Neuronal stem cell (in vitro differentiated cells): ENCODE data around the gene ANKDD1A.
A peak's percentile ranks its signal among the peaks of the same experiment; 100 is the strongest.

Experiments used
- DNase-seq: peaks from one replicate; pipeline ENCODE4 v3.0.0-alpha.2; 2013; ENCODE audit warnings: low spot score
- H2AFZ ChIP-seq: one replicate; pipeline ENCODE4 v1.6.1; 2013; ENCODE audit warnings: mild to moderate bottlenecking, low read length, inconsistent platforms
- H2AK5ac ChIP-seq: 2 replicates; pipeline ENCODE4 v1.6.1; 2013; ENCODE audit warnings: low read depth, mild to moderate bottlenecking, inconsistent platforms, low read length, moderate library complexity, mixed read lengths
- H2BK120ac ChIP-seq: 2 replicates; pipeline ENCODE4 v1.6.1; 2013; ENCODE audit warnings: low read depth, mild to moderate bottlenecking, inconsistent platforms, low read length, moderate library complexity, mixed read lengths
- H2BK12ac ChIP-seq: one replicate; pipeline ENCODE4 v1.6.1; 2013; ENCODE audit warnings: low read length, inconsistent platforms
- H2BK15ac ChIP-seq: 2 replicates; pipeline ENCODE4 v1.6.1; 2013; ENCODE audit warnings: mild to moderate bottlenecking, low read length, inconsistent platforms, mixed read lengths
- H2BK5ac ChIP-seq: one replicate; pipeline ENCODE4 v1.6.1; 2013; ENCODE audit warnings: inconsistent platforms, mild to moderate bottlenecking, low read length, moderate library complexity
- H3K14ac ChIP-seq: one replicate; pipeline ENCODE4 v1.6.1; 2013; ENCODE audit warnings: low read length, inconsistent platforms
- H3K18ac ChIP-seq: 2 replicates; pipeline ENCODE4 v1.6.1; 2013; ENCODE audit warnings: low read length, inconsistent platforms
- H3K23ac ChIP-seq: 2 replicates; pipeline ENCODE4 v1.6.1; 2013; ENCODE audit warnings: low read depth, mild to moderate bottlenecking, mixed read lengths, low read length, inconsistent platforms; ENCODE audit not compliant: poor library complexity
- H3K27ac ChIP-seq: replicated peaks from 3 replicates; pipeline ENCODE4 v1.5.1; 2013; ENCODE audit warnings: low read length, inconsistent platforms
- H3K27me3 ChIP-seq, 3 experiments: 2 replicates each; pipeline ENCODE4 v1.6.1; 2013; ENCODE audit warnings: low read length in 3 of 3, mild to moderate bottlenecking in 2 of 3, inconsistent platforms in 1 of 3, low read depth in 1 of 3, mixed read lengths in 1 of 3, moderate library complexity in 1 of 3; ENCODE audit not compliant: control insufficient read depth in 3 of 3, insufficient read depth in 3 of 3
- H3K36me3 ChIP-seq, 2 donors: replicated peaks in 1 of 2; 2 replicates each; pipeline ENCODE4 v1.6.1; 2013; ENCODE audit warnings: low read length in 2 of 2; ENCODE audit not compliant: control insufficient read depth in 2 of 2, insufficient read depth in 2 of 2
- H3K4ac ChIP-seq: 2 replicates; pipeline ENCODE4 v1.6.1; 2013; ENCODE audit warnings: inconsistent platforms, mild to moderate bottlenecking, low read length, moderate library complexity
- H3K4me1 ChIP-seq, 2 donors: 1 replicate in 1 of 2; 2 replicates in 1 of 2; pipeline ENCODE4 v1.6.1; 2013; ENCODE audit warnings: low read length in 2 of 2, low read depth in 1 of 2; ENCODE audit not compliant: control insufficient read depth in 2 of 2, insufficient read depth in 1 of 2
- H3K4me2 ChIP-seq: one replicate; pipeline ENCODE4 v1.6.1; 2013; ENCODE audit warnings: mild to moderate bottlenecking, low read length, inconsistent platforms; ENCODE audit not compliant: insufficient read depth, poor library complexity, severe bottlenecking
- H3K4me3 ChIP-seq, 2 donors: 2 replicates each; pipeline ENCODE4 v1.5.1; 2013; ENCODE audit warnings: low read length in 2 of 2, mild to moderate bottlenecking in 2 of 2, inconsistent platforms in 1 of 2, moderate library complexity in 1 of 2
- H3K79me1 ChIP-seq: one replicate; pipeline ENCODE4 v1.6.1; 2013; ENCODE audit warnings: low read depth, mild to moderate bottlenecking, inconsistent platforms, low read length, moderate library complexity
- H3K9ac ChIP-seq: one replicate; pipeline ENCODE4 v1.6.1; 2013; ENCODE audit warnings: mild to moderate bottlenecking, low read depth, low read length, inconsistent platforms; ENCODE audit not compliant: poor library complexity
- H3K9me3 ChIP-seq, 2 donors: replicated peaks in 1 of 2; 2 replicates each; pipeline versions ENCODE3 to v1.6.1; 2013; ENCODE audit warnings: low read length in 2 of 2, mild to moderate bottlenecking in 2 of 2, inconsistent platforms in 1 of 2, low read depth in 1 of 2, mixed read lengths in 1 of 2, moderate library complexity in 1 of 2; ENCODE audit not compliant: control insufficient read depth in 2 of 2, insufficient read depth in 1 of 2
- H4K8ac ChIP-seq: one replicate; pipeline ENCODE4 v1.6.1; 2013; ENCODE audit warnings: low read depth, mild to moderate bottlenecking, inconsistent platforms, low read length, moderate library complexity
- H4K91ac ChIP-seq: one replicate; pipeline ENCODE4 v1.6.1; 2013; ENCODE audit warnings: low read length, low read depth, mild to moderate bottlenecking, inconsistent platforms; ENCODE audit not compliant: poor library complexity
- WGBS, 2 donors: extraction: QIAGEN DNeasy Blood & Tissue Kit; methylation state at CpG; one replicate each; pipeline ENCODE4 v1.1.7; 2013; ENCODE audit warnings: missing lambda C conversion rate in 2 of 2, mixed read lengths in 1 of 2; ENCODE audit not compliant: insufficient read length in 2 of 2, insufficient replicate concordance in 1 of 2; ENCODE audit errors: extremely low coverage in 2 of 2; 5-methylcytosine and 5-hydroxymethylcytosine counted together

ANKDD1A gene

DNA sequence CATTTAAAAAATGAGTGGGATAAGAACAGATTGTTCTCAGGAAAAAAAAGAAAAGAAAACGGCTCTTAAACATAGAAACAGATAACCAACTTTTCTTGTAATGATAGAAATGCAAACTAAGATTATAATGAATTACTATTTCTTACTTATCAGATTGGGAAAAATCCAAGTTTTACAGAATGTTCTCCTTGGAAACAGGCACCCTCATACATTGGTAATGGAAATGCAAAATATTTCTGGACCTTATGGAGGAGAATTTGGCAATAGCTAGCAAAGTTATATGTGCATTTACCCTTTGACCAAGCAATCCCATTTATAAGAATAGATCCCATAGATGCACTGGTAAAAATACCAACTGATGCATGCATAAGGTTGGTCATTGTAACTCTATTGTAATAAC is 3.7 kb upstream of the ANKDD1A start:
- H3K4me2 ChIP-seq = no peak overlapping the region
- no peak overlapping the region for H4K8ac ChIP-seq
- no peak overlapping the region for H3K9ac ChIP-seq
- H3K27me3 ChIP-seq = peaks cover 0 to 24% (median 10%) of the 10 kb centered on the region in 3 experiments
- no peak overlapping the region for H3K4me3 ChIP-seq
- no peak overlapping the region for H2BK12ac ChIP-seq
- H2BK120ac ChIP-seq = no peak overlapping the region
- H2AK5ac ChIP-seq = no peak overlapping the region
- H3K4ac ChIP-seq = no peak overlapping the region
- H3K18ac ChIP-seq = no peak overlapping the region
- no CpG with 5 or more reads among the region's 1 CpG for whole genome bisulfite sequencing, 2 donors
- no peaks in the 10 kb centered on the region for H3K36me3 ChIP-seq
- H2BK5ac ChIP-seq = no peak overlapping the region
- H3K23ac ChIP-seq = no peak overlapping the region
- H3K14ac ChIP-seq = no peak overlapping the region
- H3K27ac ChIP-seq = no peak overlapping the region
- no peak overlapping the region for H2BK15ac ChIP-seq
- H3K4me1 ChIP-seq = peaks cover 2 to 9% of the 10 kb centered on the region in 2 donors
- H3K79me1 ChIP-seq = no peaks in the 10 kb centered on the region
- peaks cover 11 to 13% of the 10 kb centered on the region in 2 donors for H3K9me3 ChIP-seq
- DNase-seq = no peak
- H4K91ac ChIP-seq = no peak overlapping the region
- H2AFZ ChIP-seq = no peak overlapping the region

DNA sequence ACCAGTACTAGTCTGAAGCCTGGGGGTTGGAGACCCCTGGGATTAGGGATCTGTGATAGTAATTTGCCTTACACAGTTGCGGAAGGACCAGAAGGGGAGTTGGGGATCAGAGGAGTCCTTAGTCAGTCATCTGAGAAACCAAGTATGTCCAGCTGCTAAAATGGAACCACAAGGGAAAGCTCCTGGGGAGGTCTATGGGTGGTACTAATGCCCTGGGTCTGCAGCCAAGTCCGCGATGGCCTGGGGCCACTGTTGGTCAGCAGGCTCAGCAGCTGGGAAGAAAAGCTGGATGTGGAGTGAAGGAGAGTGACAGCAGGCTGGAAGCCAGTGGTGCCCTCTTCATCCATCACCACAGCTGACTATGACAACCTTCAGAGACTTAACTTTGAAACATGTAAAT is 2.2 kb upstream of the ANKDD1A start:
- no peak for DNase-seq

DNA sequence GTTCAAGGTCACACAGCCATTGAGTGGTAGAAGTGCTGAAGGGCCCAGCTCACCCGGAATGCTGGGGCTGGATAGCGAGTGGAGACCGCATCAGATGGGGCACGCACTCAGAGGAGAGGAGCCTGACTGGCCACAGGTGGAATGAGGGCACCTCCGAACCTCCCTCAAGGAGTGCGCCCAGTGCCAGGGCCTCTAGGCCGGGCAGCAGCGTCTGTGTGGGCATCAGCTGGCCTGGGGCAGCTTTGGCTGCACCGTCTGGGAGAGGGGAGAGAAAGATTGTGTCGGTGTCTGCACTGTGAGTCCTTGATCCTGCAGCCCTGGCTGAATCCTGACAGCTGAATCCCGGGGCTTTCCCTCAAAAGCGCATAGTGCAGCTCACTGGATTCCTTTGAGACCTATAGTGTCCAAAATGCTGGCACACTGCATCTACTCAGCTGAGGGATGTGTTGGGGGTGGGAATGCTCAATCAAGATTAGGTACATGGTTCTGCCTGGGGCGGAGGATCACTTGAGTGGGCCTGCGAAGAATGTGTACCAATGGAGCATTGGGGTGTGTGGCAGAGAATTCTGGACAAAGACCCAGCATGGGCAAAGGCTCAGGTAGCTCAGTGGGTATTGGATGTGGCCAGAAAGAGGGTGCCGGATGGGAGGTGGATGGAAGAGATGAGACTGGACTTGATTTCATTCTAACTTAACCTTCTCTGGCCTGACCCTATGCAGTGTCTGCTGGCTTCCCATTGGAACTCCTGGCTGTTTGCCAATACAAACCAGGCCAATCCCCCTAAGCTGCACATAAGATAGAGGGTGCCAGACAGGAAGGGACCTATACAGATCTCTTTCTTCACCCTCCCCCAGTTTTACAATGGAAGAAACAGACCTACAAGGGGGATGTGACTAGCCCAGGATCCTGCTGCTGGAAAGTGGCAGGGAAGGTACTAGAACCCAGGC is 950 bp downstream of the ANKDD1A start:
- H2BK5ac ChIP-seq = no peak overlapping the region
- no peak overlapping the region for H2BK12ac ChIP-seq
- H2AFZ ChIP-seq = peak overlapping the region; percentile 96
- peak overlapping the region; percentile 85 for H3K23ac ChIP-seq
- H3K27me3 ChIP-seq = peaks cover 0 to 33% (median 10%) of the 10 kb centered on the region in 3 experiments
- H2AK5ac ChIP-seq = peak overlapping the region; percentile 16
- DNase-seq = no peak
- H4K91ac ChIP-seq = no peak overlapping the region
- H3K4me3 ChIP-seq = peak overlapping the region; percentile 54 to 84
- H3K9me3 ChIP-seq = no peaks in the 10 kb centered on the region
- no peak overlapping the region for H3K14ac ChIP-seq
- H3K18ac ChIP-seq = no peak overlapping the region
- H2BK120ac ChIP-seq = no peak overlapping the region
- no peaks in the 10 kb centered on the region for H3K36me3 ChIP-seq
- peak overlapping the region; percentile 70 for H3K4me2 ChIP-seq
- H3K79me1 ChIP-seq = no peaks in the 10 kb centered on the region
- peak overlapping the region; percentile 39 for H3K9ac ChIP-seq
- no peak overlapping the region for H4K8ac ChIP-seq
- no CpG with 5 or more reads among the region's 15 CpGs for WGBS, 2 donors
- H2BK15ac ChIP-seq = no peak overlapping the region
- peaks cover 8 to 12% of the 10 kb centered on the region in 2 donors for H3K4me1 ChIP-seq
- H3K4ac ChIP-seq = no peak overlapping the region
- H3K27ac ChIP-seq = no peak overlapping the region

More for the DNA sequence above, 2.2 kb upstream of the ANKDD1A start:
- no peak overlapping the region for H4K8ac ChIP-seq
- no peak overlapping the region for H2AFZ ChIP-seq
- no peak overlapping the region for H2BK5ac ChIP-seq
- H3K4me1 ChIP-seq = peaks cover 2 to 9% of the 10 kb centered on the region in 2 donors
- no peak overlapping the region for H4K91ac ChIP-seq
- H3K27me3 ChIP-seq = peaks cover 0 to 26% (median 10%) of the 10 kb centered on the region in 3 experiments
- no peak overlapping the region for H3K23ac ChIP-seq
- H3K9ac ChIP-seq = no peak overlapping the region
- H3K14ac ChIP-seq = no peak overlapping the region
- H3K27ac ChIP-seq = no peak overlapping the region
- no peak overlapping the region for H3K18ac ChIP-seq
- H2BK12ac ChIP-seq = no peak overlapping the region
- no peaks in the 10 kb centered on the region for H3K79me1 ChIP-seq
- no peak overlapping the region for H3K4me2 ChIP-seq
- H2AK5ac ChIP-seq = no peak overlapping the region
- H2BK120ac ChIP-seq = no peak overlapping the region
- H3K9me3 ChIP-seq = peaks cover 11 to 13% of the 10 kb centered on the region in 2 donors
- no peaks in the 10 kb centered on the region for H3K36me3 ChIP-seq
- no CpG with 5 or more reads among the region's 3 CpGs for WGBS, 2 donors
- H3K4ac ChIP-seq = no peak overlapping the region
- no peak overlapping the region for H2BK15ac ChIP-seq
- no peak overlapping the region for H3K4me3 ChIP-seq

GRCh38 chr15:64915518-64916227 is 4.0 kb downstream of the ANKDD1A start:
- WGBS, 2 donors = no CpG with 5 or more reads among the region's 13 CpGs
- Histone ChIP-seq H3K36me3 (no peaks in the 10 kb centered on the region), H3K23ac (no peak overlapping the region), H3K4me3 (no peak overlapping the region), H3K27me3 (peaks cover 0 to 24% (median 10%) of the 10 kb centered on the region in 3 experiments), H3K27ac (no peak overlapping the region), H3K18ac (no peak overlapping the region), H2BK5ac (no peak overlapping the region), H2AK5ac (no peak overlapping the region), H3K9ac (no peak overlapping the region), H3K4me2 (no peak overlapping the region), H3K14ac (no peak overlapping the region), H3K9me3 (no peaks in the 10 kb centered on the region), H2BK15ac (no peak overlapping the region), H2AFZ (peak overlapping the region; percentile 64), H4K91ac (no peak overlapping the region), H4K8ac (no peak overlapping the region), H3K4ac (no peak overlapping the region), H2BK12ac (no peak overlapping the region), H3K79me1 (no peaks in the 10 kb centered on the region), H3K4me1 (peaks cover 8 to 12% of the 10 kb centered on the region in 2 donors), H2BK120ac (no peak overlapping the region)
- no peak for DNase-seq
